Camera-type eye (tissue), 1 donor: ENCODE data around the gene C11orf16. TPM values are rescaled to one million over a fixed set of nuclear protein-coding genes. Genes with fewer than 3 reads are reported as not detected.

ENCODE experiments used
- total RNA-seq: library from RNA; depleted of rRNA; stranded (reverse); fragments of >200 nt; gene quantifications from one replicate; pipeline ENCODE4 v1.2.3, GENCODE V29; 2014

Gene C11orf16
- total RNA-seq, result not detected

GRCh38 chr11:8932564-8933180 lies at the start of gene C11orf16:
TSS of gene C11orf16 (minus strand) at chr11:8932947. CDS start at chr11:8932308, 639 bp downstream.

GRCh38 chr11:8964324-8965320 lies 31.9 kb upstream of the C11orf16 start, which contains the start of gene TMEM9B:
TSS of gene TMEM9B (minus strand) at chr11:8964442. CDS start at chr11:8964313, 129 bp downstream.

GRCh38 chr11:8942518-8943066 lies 9.8 kb upstream of the C11orf16 start, which contains the start of gene ASCL3:
TSS of gene ASCL3 (minus strand) at chr11:8943016. CDS start at chr11:8938161, 4,855 bp downstream.

GRCh38 chr11:8911029-8911823 lies 21.5 kb downstream of the C11orf16 start, which contains the start of gene AKIP1:
TSS of gene AKIP1 (plus strand) at chr11:8911189. CDS start at chr11:8911450, 261 bp downstream.

Other genes starting within 250 kb of the C11orf16 start
- 32.1 TPM for gene AKIP1, start 21.8 kb downstream of the C11orf16 start, total RNA-seq
- gene ASCL3, start 10.1 kb upstream of the C11orf16 start, total RNA-seq, result not detected
- gene TMEM9B, start 31.5 kb upstream of the C11orf16 start, total RNA-seq, result 46.2 TPM
- gene NRIP3, start 71.1 kb upstream of the C11orf16 start, total RNA-seq, result 8.1 TPM
- gene SCUBE2, start 158.7 kb upstream of the C11orf16 start, total RNA-seq, result 13.2 TPM